Fibroblast of pulmonary artery (primary cell): Measurements from ENCODE around the gene TFEB.

Experiments used
- DNase-seq: peaks from one replicate; pipeline ENCODE4 v3.0.0-alpha.2; 2010; ENCODE audit warnings: low read depth
- H3K4me3 ChIP-seq: replicated peaks from 2 replicates; pipeline ENCODE4 v1.5.1; 2011; ENCODE audit warnings: low read depth, mild to moderate bottlenecking, control low read depth, low read length, moderate library complexity
- TF ChIP-seq, protein P1 (sequence below): IDR thresholded peaks from 2 replicates; pipeline ENCODE4 v1.5.1; 2011; ENCODE audit warnings: mild to moderate bottlenecking, control low read depth, low read length, inconsistent platforms; ENCODE audit errors: missing control alignments

Gene TFEB

DNA sequence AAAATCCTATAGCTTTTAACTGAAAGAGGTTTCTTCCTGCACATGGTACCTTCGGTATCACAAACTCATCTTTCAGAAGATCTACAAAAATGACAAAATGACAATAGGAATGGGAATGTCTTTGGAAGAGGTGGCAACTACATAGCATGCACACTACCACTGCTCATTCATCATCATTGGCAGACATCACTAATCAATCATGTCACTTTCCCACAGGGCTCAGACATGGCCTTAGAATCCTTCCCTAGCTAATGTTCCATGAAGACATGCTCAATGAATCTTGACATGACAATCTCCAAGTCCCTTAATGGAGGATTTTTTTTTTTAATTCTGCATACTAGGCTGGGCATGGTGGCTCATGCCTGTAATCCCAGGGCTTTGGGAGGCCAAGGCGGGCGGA lies 15.0 kb upstream of the TFEB start:
- H3K4me3 ChIP-seq: no peak overlapping the region
- TF ChIP-seq, protein P1, sequence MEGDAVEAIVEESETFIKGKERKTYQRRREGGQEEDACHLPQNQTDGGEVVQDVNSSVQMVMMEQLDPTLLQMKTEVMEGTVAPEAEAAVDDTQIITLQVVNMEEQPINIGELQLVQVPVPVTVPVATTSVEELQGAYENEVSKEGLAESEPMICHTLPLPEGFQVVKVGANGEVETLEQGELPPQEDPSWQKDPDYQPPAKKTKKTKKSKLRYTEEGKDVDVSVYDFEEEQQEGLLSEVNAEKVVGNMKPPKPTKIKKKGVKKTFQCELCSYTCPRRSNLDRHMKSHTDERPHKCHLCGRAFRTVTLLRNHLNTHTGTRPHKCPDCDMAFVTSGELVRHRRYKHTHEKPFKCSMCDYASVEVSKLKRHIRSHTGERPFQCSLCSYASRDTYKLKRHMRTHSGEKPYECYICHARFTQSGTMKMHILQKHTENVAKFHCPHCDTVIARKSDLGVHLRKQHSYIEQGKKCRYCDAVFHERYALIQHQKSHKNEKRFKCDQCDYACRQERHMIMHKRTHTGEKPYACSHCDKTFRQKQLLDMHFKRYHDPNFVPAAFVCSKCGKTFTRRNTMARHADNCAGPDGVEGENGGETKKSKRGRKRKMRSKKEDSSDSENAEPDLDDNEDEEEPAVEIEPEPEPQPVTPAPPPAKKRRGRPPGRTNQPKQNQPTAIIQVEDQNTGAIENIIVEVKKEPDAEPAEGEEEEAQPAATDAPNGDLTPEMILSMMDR: no peak
- DNase-seq: no peak

DNA sequence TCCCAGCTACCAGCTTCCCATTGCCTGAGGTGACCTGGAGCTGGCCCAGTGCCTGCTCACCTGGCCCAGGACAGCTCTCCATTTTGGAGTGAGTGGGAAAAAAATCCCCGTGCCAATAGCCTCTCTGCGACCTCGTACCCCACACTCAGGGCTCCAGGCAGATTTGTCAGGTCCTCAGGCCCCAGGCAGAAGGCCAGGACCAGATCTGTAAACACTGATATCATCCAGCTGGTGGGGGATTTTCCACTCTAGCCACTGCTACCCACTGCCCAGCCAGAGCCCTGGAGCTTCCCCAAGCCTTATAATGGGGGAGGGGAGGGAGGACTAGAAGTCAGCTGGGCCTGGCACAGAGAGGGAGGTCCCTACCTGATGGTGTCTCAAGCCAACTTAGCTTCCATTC lies 13.1 kb upstream of the TFEB start:
- no peak for DNase-seq
- no peak overlapping the region for H3K4me3 ChIP-seq
- TF ChIP-seq, protein P1: no peak

DNA sequence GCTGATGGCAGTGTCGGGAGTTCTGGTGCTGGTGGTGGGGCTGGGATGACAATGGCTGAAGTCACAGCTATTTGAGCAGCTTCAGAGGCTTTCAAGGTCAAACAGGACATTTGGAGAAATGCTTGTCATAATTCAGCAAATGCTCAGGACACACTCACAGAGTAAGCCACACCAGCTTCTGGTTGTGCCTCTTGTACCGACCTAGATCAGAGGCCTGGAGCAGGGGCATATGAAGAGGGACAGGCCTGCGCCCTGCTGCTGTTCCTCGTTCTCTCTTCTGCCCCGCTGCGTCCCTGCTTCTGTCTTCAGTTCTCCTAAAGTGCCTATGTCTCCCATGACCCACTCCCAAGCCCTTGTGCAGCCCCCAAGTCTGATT lies 12.7 kb upstream of the TFEB start:
- DNase-seq: no peak
- H3K4me3 ChIP-seq: no peak overlapping the region
- TF ChIP-seq, protein P1: no peak

DNA sequence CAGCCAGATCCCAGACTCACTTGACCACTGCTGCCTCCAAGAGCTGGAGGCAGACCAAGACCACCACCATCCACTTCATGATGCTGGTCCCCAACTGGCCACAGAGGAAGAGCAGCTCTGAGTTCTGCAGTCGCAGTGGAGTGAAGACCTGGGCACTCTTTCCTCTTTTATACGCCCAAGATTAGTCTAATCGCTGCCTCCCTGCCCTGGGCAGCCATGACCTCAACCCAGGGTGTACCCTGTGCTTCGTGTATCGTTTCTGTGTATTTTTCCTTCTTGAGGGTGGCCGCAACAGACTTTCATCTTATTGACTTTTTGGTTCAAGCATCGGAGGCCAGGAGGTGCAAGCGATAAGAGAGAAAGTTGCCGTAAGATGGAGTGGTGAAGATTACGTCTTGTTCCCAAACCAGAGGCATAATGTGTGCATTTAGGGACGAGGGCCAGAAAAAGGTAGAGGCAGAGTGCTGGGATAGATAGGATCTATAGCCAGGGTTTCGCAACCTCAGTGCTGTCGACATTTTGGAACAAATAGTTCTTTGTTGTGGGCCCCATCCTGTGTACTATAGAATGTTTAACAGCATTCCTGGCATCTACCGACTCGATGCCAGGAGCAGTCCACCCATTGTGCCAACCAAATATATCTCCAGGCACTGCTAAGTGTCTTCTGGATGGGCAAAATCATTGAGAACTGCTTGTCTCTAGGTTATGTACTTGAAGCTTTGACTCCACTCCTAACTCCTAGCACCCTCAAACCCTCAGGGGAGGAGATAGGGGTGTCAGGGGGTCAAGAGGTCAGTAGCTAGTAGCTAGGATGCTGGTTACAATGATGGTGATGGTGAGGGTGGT lies 12.1 kb upstream of the TFEB start, which contains the start of gene PGC:
Gene PGC (minus strand): TSS at position 142 of the 846 bp plus-strand sequence. CDS start 63 bp downstream, at position 79.
- peak; percentile 34 for DNase-seq
- TF ChIP-seq, protein P1: no peak

DNA sequence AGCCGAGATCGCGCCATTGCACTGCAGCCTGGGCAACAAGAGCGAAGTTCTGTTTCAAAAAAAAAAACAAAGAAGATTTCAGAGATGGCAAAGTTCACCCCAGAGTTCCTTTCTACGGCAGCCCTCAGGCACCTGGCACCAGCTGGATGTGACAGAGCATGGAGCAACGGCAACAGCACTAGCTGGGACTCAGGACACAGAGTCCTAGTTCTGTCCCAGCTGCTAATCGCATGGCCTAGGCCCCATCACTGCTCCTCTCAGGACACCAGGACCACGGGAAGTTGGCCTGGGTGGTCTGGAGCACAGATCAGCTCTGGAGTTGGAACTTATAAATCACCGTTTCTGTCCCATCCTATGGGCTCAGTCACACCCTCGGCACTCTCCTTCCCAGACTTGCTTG lies 10.7 kb upstream of the TFEB start:
- no peak for DNase-seq
- no peak overlapping the region for H3K4me3 ChIP-seq
- TF ChIP-seq, protein P1: no peak

More for the DNA sequence above, 12.1 kb upstream of the TFEB start, which contains the start of gene PGC:
- H3K4me3 ChIP-seq: no peak within 1 kb of the TSS

DNA sequence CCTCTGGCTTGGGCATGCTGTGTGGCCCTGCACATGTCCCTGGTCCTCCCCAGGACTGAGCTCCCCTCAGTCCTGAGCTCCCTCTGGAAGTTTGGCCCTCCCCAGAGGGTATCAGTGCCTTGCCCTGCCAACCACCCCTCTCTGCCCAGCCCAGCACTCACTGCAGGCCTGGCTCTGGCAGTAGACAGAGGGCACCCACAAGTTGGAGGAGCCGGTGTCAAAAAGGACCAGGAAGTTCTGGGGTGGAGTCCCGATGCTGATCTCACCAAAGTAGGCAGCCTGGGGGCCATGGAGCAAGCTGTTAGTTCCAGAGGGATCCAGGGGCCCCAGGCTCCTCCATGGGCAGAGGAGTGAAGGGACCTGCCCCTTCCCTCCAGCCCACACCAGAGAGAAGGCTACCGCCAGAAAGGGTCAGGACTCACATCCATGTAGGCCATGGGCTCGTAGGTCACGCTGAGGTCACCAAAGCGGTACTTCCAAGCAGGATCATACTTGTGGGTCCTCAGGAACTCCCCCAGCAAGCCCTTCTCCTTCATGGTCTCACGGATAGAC lies 8.9 kb upstream of the TFEB start:
- H3K4me3 ChIP-seq: no peak overlapping the region
- DNase-seq: no peak
- TF ChIP-seq, protein P1: no peak
